Colonic mucosa (tissue), 4 donors: ENCODE results near the gene SLC10A7. TPM values are rescaled to one million over a fixed set of nuclear protein-coding genes. Genes with fewer than 3 reads are reported as not detected.

ENCODE experiments used
- DNase-seq: peaks from one replicate; pipeline ENCODE4 v3.0.0-alpha.2; 2020
- H3K27ac ChIP-seq: fragments of 200-600 bp; one replicate; pipeline ENCODE4 v1.8.0; 2021
- H3K27me3 ChIP-seq: fragments of 200-600 bp; one replicate; pipeline ENCODE4 v1.8.0; 2021
- H3K36me3 ChIP-seq: fragments of 200-600 bp; one replicate; pipeline ENCODE4 v1.8.0; 2021
- H3K4me1 ChIP-seq: fragments of 200-600 bp; one replicate; pipeline ENCODE4 v1.8.0; 2021; ENCODE audit warnings: mild to moderate bottlenecking
- H3K4me3 ChIP-seq: fragments of 200-600 bp; one replicate; pipeline ENCODE4 v1.8.0; 2021
- H3K9ac ChIP-seq, 2 donors: one replicate each; pipeline ENCODE4 v1.7.0; 2013; ENCODE audit warnings: control low read depth in 2 of 2, low read depth in 2 of 2, low read length in 2 of 2
- H3K9me3 ChIP-seq: fragments of 200-600 bp; one replicate; pipeline ENCODE4 v1.8.0; 2021
- intact Hi-C: fragments of 100-400 bp; cut with DNase I; formaldehyde crosslinking; loops from one replicate; pipeline ENCODE4 v1.14.1; 2022
- total RNA-seq, 2 donors: library from RNA; stranded (reverse); fragmentation: NEBNext Ultra II Directional in 1 of 2; extraction: Animal tissue kit (Norgen Biotek cat#: 25700) in 1 of 2; gene quantifications; one replicate each; pipeline ENCODE4 v1.2.1, GENCODE V29; 2021
- TF ChIP-seq, protein P1 (sequence below): fragments of 200-600 bp; IDR thresholded peaks from one replicate; pipeline ENCODE4 v1.8.0; 2022; ENCODE audit warnings: antibody characterized with exemption, mild to moderate bottlenecking
- donor health status: healthy.
- donor health status: DM: no; HTN: no; CAD: no.
- donor health status: DM: no; HTN: no; CAD: no.

Gene SLC10A7
- total RNA-seq, 2 donors from 2014 or later, result 17.4 to 19.2 TPM

DNA sequence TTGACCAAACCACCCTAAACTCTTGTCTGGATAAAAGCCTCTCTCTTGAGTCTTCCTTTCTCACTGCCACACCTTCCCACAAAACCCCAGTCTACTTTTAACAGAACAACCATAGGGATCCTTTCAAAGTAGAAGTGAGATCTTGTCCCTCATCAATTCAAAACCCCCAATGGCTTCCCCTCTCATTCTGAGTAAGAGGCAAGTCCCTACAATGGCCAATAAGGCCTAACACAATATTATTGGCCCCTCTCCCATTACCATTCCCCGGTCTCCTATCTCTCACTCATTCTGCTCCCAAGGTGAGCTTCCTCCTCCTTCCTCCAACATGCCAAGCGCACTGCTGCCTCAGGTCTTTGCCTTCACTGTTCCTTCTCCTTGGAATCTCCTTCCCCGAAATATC lies 250.3 kb downstream of the SLC10A7 start:
- Histone ChIP-seq H3K36me3 (no peaks in the 10 kb centered on the region), H3K9me3 (no peaks in the 10 kb centered on the region), H3K27me3 (no peaks in the 10 kb centered on the region), H3K9ac (no peak overlapping the region), H3K27ac (no peak overlapping the region), H3K4me3 (no peak overlapping the region), H3K4me1 (no peaks in the 10 kb centered on the region)
- intact Hi-C loops, result no loop called here
- TF ChIP-seq, protein P1, sequence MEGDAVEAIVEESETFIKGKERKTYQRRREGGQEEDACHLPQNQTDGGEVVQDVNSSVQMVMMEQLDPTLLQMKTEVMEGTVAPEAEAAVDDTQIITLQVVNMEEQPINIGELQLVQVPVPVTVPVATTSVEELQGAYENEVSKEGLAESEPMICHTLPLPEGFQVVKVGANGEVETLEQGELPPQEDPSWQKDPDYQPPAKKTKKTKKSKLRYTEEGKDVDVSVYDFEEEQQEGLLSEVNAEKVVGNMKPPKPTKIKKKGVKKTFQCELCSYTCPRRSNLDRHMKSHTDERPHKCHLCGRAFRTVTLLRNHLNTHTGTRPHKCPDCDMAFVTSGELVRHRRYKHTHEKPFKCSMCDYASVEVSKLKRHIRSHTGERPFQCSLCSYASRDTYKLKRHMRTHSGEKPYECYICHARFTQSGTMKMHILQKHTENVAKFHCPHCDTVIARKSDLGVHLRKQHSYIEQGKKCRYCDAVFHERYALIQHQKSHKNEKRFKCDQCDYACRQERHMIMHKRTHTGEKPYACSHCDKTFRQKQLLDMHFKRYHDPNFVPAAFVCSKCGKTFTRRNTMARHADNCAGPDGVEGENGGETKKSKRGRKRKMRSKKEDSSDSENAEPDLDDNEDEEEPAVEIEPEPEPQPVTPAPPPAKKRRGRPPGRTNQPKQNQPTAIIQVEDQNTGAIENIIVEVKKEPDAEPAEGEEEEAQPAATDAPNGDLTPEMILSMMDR, result no peak
- DNase-seq, result no peak

GRCh38 chr4:146269228-146269653 lies 252.5 kb downstream of the SLC10A7 start:
- no peak overlapping the region for H3K4me3 ChIP-seq
- H3K27me3 ChIP-seq, result no peaks in the 10 kb centered on the region
- TF ChIP-seq, protein P1, result no peak
- intact Hi-C loops, result no loop called here
- no peaks in the 10 kb centered on the region for H3K9me3 ChIP-seq
- no peak overlapping the region for H3K27ac ChIP-seq
- H3K9ac ChIP-seq, result no peak overlapping the region
- no peaks in the 10 kb centered on the region for H3K4me1 ChIP-seq
- no peak for DNase-seq
- no peaks in the 10 kb centered on the region for H3K36me3 ChIP-seq

GRCh38 chr4:146267826-146268225 lies 253.9 kb downstream of the SLC10A7 start:
- H3K4me1 ChIP-seq, result no peaks in the 10 kb centered on the region
- H3K9ac ChIP-seq, result no peak overlapping the region
- no peaks in the 10 kb centered on the region for H3K27me3 ChIP-seq
- TF ChIP-seq, protein P1, result no peak
- no peaks in the 10 kb centered on the region for H3K36me3 ChIP-seq
- H3K27ac ChIP-seq, result no peak overlapping the region
- H3K4me3 ChIP-seq, result no peak overlapping the region
- intact Hi-C loops, result no loop called here
- no peak for DNase-seq
- H3K9me3 ChIP-seq, result no peaks in the 10 kb centered on the region

DNA sequence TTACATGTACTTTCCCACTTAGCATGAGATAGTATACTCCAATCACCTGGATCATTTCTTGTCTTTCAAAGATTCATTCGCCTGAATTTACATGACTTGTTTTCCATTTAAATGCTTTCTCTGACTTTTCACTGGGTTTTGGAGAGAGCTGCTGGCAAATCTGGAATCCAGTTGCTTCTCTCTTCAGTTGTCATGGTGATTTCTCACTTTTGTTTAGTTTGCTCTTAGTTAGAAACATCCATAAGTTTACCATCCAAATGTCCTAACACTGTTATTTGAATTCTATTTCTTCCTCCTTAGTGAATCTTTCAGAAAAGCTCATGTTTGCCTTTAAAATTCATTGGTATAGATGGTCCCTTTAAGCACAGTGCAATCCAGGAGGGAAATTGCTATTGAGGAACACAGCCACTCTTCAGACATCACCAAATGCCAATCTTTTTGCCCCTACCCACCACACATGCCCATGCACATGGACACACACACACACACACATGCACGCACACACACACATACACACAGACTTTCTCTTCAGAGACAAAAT lies 255.7 kb downstream of the SLC10A7 start:
- DNase-seq, result no peak
- Histone ChIP-seq H3K9ac (no peak overlapping the region), H3K4me3 (no peak overlapping the region), H3K4me1 (no peaks in the 10 kb centered on the region), H3K9me3 (no peaks in the 10 kb centered on the region), H3K27ac (no peak overlapping the region), H3K36me3 (no peaks in the 10 kb centered on the region), H3K27me3 (no peaks in the 10 kb centered on the region)
- intact Hi-C loops, result no loop called here
- TF ChIP-seq, protein P1, result no peak

GRCh38 chr4:146263793-146264192 lies 257.9 kb downstream of the SLC10A7 start:
- no peak overlapping the region for H3K4me3 ChIP-seq
- no peak overlapping the region for H3K9ac ChIP-seq
- no peaks in the 10 kb centered on the region for H3K36me3 ChIP-seq
- H3K4me1 ChIP-seq, result no peaks in the 10 kb centered on the region
- H3K27me3 ChIP-seq, result no peaks in the 10 kb centered on the region
- H3K9me3 ChIP-seq, result no peaks in the 10 kb centered on the region
- TF ChIP-seq, protein P1, result no peak
- no peak for DNase-seq
- no peak overlapping the region for H3K27ac ChIP-seq
- intact Hi-C loops, result no loop called here
